Smooth muscle cell (in vitro differentiated cells): ENCODE measurements around the gene TNS3. TPM values are rescaled to one million over a fixed set of nuclear protein-coding genes. Genes with fewer than 3 reads are reported as not detected.

Experiments used
- DNase-seq: peaks from one replicate; lab custom pipeline; 2025; ENCODE audit not compliant: unreplicated experiment; lab: John Stamatoyannopoulos, UW
- H2AFZ ChIP-seq: fragments of 200-600 bp; sonication (generic); 2 replicates; pipeline ENCODE4 v1.6.0; 2016; ENCODE audit warnings: antibody characterized with exemption, low read depth, mild to moderate bottlenecking
- H3F3A ChIP-seq: fragments of 200-600 bp; sonication (generic); 2 replicates; pipeline ENCODE4 v1.6.0; 2017; ENCODE audit warnings: antibody characterized with exemption, low read depth
- H3K27ac ChIP-seq: fragments of 200-600 bp; sonication (generic); 2 replicates; pipeline ENCODE4 v1.5.1; 2016; ENCODE audit warnings: low read depth, mild to moderate bottlenecking
- H3K27me3 ChIP-seq: fragments of 200-600 bp; sonication (generic); 2 replicates; pipeline ENCODE4 v1.6.1; 2016; ENCODE audit warnings: low read depth, mild to moderate bottlenecking
- H3K36me3 ChIP-seq: fragments of 200-600 bp; sonication (generic); 2 replicates; pipeline ENCODE4 v1.5.1; 2016; ENCODE audit warnings: low read depth
- H3K4me1 ChIP-seq: fragments of 200-600 bp; sonication (generic); 2 replicates; pipeline ENCODE4 v1.5.1; 2016; ENCODE audit warnings: low read depth
- H3K4me2 ChIP-seq: fragments of 200-600 bp; sonication (generic); 2 replicates; pipeline ENCODE4 v1.6.0; 2016; ENCODE audit warnings: mild to moderate bottlenecking
- H3K4me3 ChIP-seq: fragments of 200-600 bp; sonication (generic); 2 replicates; pipeline ENCODE4 v1.5.1; 2016; ENCODE audit warnings: mild to moderate bottlenecking
- H3K79me2 ChIP-seq: fragments of 200-600 bp; sonication (generic); 2 replicates; pipeline ENCODE4 v1.6.0; 2016; ENCODE audit warnings: low read depth, mild to moderate bottlenecking
- H3K9ac ChIP-seq: fragments of 200-600 bp; sonication (generic); 2 replicates; pipeline ENCODE4 v1.6.0; 2016; ENCODE audit warnings: low read depth
- H3K9me3 ChIP-seq: fragments of 200-600 bp; sonication (generic); replicated peaks from 2 replicates; pipeline ENCODE4 v1.5.1; 2016; ENCODE audit warnings: low read depth
- H4K20me1 ChIP-seq: fragments of 200-600 bp; sonication (generic); 2 replicates; pipeline ENCODE4 v1.6.0; 2016; ENCODE audit warnings: low read depth
- WGBS: methylation state at CpG from one replicate; pipeline ENCODE4 v1.1.7; 2016; ENCODE audit warnings: low lambda C conversion rate; 5-methylcytosine and 5-hydroxymethylcytosine counted together
- polyA plus RNA-seq: library from polyadenylated mRNA; unstranded; fragments of >200 nt; fragmentation: Nextera tagmentation; extraction: Ambion mirVana; gene quantifications from 2 replicates; pipeline ENCODE4 v1.2.1, GENCODE V29; 2016
- total RNA-seq: library from RNA; depleted of rRNA; stranded (reverse); fragments of >200 nt; gene quantifications from 2 replicates; pipeline ENCODE4 v1.2.3, GENCODE V29; 2014
- TF ChIP-seq, protein P1 (sequence below): fragments of 200-600 bp; sonication (generic); IDR thresholded peaks from 2 replicates; pipeline ENCODE4 v1.5.1; 2017; ENCODE audit warnings: borderline replicate concordance, mild to moderate bottlenecking, antibody characterized with exemption; ENCODE audit not compliant: insufficient read depth, poor library complexity, severe bottlenecking

Gene TNS3
- total and polyA plus RNA-seq, 2 experiments from 2014 or later: 32.6 to 50.5 TPM

DNA sequence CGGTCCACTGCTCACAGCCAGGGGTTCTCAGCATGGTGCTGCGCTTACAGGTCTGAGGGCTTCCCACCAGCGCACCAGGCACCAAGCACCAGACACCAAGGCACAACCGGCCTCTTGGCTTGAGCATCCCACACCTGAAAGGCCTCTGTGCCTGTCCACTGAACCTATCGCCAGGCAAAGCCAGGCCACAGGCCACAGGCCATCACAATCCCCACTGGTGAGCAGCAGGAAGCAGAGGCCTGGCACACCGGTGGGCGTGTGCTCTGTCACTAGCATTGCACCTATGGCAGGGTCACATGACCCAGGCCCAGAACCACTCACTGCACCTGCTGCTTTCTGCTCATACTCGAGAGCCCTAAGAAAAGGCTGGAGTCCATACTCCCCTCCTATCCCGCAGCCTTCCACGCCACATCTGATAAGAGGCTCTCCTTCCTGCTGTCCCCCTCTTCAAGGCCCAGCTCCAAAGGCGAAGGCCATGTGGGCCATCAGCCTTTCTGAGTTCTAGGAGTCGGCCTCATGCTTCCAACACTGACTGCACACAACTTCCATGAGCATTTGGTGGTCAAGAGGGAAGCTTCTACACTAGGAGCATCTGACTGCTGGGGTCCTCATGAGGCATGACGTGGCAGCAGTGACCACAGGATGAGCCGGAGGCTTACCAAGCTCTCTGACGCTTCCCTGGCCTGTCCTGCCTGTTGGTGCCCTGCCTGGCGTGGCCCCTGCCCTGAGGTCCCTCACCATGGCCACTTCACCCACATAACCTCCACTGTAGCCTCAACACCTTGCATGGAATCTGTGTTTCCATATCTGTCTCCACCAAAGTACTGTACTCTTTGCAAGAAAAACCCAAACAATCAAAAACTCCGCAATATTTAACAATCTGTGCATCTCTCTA, 166.3 kb downstream of the TNS3 start:
- DNase-seq: no peak
- Histone ChIP-seq H3K4me1 (no peaks in the 10 kb centered on the region), H3F3A (no peaks in the 10 kb centered on the region), H3K79me2 (no peaks in the 10 kb centered on the region), H3K4me2 (no peak overlapping the region), H3K36me3 (peaks cover under 1% of the 10 kb centered on the region), H3K9me3 (no peaks in the 10 kb centered on the region), H2AFZ (no peak overlapping the region), H3K27me3 (no peaks in the 10 kb centered on the region), H3K9ac (no peak overlapping the region), H3K27ac (no peak overlapping the region), H4K20me1 (peaks cover 15% of the 10 kb centered on the region), H3K4me3 (no peak overlapping the region)
- TF ChIP-seq, protein P1, sequence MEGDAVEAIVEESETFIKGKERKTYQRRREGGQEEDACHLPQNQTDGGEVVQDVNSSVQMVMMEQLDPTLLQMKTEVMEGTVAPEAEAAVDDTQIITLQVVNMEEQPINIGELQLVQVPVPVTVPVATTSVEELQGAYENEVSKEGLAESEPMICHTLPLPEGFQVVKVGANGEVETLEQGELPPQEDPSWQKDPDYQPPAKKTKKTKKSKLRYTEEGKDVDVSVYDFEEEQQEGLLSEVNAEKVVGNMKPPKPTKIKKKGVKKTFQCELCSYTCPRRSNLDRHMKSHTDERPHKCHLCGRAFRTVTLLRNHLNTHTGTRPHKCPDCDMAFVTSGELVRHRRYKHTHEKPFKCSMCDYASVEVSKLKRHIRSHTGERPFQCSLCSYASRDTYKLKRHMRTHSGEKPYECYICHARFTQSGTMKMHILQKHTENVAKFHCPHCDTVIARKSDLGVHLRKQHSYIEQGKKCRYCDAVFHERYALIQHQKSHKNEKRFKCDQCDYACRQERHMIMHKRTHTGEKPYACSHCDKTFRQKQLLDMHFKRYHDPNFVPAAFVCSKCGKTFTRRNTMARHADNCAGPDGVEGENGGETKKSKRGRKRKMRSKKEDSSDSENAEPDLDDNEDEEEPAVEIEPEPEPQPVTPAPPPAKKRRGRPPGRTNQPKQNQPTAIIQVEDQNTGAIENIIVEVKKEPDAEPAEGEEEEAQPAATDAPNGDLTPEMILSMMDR: no peak
- 97% methylated on average over 17 of the region's 17 CpGs for WGBS

DNA sequence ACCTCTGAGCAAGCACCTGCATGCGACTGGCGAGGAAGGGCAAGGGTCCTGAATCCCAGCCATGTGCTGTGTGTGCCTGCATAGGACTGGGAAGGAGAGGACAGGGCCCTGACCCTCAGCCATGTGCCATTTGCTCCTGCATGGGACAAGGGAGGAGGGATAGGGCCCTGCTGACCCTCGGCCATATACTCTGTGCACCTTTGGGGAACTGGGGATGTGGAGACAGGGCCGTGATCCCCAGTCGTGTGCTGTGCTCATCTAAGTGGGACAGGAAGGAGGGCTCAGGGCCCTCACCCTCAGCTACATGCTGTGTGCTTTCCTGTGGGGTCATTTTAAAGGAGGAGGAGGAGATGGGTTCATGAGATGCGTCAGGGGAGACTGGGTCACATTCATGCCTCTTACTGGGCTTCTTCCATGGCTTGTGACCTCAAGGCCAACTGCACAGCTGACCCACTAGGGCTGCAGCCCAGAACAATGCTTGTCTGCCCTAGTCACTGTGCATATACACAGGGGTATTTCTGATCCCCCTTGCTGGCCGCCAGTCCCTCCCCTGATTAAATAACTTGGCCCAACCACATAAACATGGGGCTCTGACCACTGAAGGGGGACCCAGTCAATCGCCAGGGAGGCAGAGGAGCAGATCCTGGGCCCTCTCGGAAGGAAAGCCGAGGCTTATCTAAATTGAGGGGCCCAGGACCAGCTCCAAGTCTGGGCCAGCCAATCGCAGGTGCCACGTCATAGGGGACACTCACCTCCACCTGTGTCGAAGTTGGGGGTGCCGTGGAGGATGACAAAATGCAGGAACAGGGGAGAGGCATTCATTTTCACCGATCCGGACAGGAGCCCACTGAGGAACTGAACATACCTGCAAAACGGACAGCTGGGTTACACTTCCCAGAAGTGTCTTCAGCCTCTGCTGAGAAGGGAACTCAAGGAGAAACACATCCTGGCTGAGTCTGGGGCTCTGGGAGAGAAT, 167.3 kb downstream of the TNS3 start:
- no peaks in the 10 kb centered on the region for H3K79me2 ChIP-seq
- H3K27ac ChIP-seq: no peak overlapping the region
- no peaks in the 10 kb centered on the region for H3K27me3 ChIP-seq
- H3K4me3 ChIP-seq: no peak overlapping the region
- H3K9me3 ChIP-seq: no peaks in the 10 kb centered on the region
- H3F3A ChIP-seq: no peaks in the 10 kb centered on the region
- WGBS: 98% methylated on average over 17 of the region's 17 CpGs
- H2AFZ ChIP-seq: no peak overlapping the region
- no peak for DNase-seq
- H3K4me1 ChIP-seq: no peaks in the 10 kb centered on the region
- H3K9ac ChIP-seq: no peak overlapping the region
- TF ChIP-seq, protein P1: no peak
- peaks cover 3% of the 10 kb centered on the region for H3K36me3 ChIP-seq
- H4K20me1 ChIP-seq: peaks cover 15% of the 10 kb centered on the region
- H3K4me2 ChIP-seq: no peak overlapping the region

DNA sequence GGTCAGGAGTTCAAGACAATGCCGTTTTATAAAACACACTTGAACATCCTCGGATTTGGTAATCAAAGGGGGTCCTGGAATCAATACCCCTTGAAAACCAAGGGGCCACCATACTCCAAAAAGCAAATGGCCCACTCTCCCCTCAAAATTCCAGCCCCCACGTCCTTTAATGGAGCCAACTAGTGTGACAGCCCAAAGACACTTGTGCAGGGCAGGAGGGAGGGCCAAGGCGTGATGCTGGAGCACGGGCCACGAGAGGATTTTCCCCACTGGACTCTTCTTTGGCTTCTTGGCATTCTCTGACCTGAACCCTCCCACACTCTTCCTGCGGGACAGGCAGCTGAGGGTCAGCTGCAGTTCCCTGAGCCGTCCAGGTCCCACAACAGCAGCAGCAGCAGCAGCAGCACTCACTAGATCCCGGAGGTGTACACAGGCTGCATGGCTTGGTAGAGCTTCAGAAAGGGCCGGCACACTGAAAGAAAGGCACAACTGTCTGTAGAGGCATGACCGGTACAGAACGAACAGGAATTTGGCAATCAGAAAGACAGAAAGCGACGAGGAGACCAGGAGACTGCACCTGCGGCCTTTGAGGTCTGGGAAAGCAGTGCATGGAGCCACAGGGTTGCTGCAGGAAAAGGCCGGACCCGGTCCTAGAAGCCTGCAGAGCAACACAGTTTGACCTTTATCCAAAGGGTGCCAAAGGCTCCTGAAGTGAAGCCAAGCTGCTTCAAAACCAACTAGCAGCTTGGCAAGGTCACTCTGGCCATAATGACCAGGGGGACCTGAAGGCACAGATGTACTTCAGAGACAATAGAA, 168.2 kb downstream of the TNS3 start:
- H3K27me3 ChIP-seq: no peaks in the 10 kb centered on the region

More for the DNA sequence above, 168.2 kb downstream of the TNS3 start:
- DNase-seq: no peak
- Histone ChIP-seq H3K9ac (no peak overlapping the region), H2AFZ (no peak overlapping the region), H3K4me2 (no peak overlapping the region), H3K79me2 (no peaks in the 10 kb centered on the region), H3K4me3 (no peak overlapping the region), H3K36me3 (peaks cover 3% of the 10 kb centered on the region), H3K9me3 (no peaks in the 10 kb centered on the region), H3K4me1 (no peaks in the 10 kb centered on the region), H3F3A (no peaks in the 10 kb centered on the region), H4K20me1 (peaks cover 18% of the 10 kb centered on the region), H3K27ac (no peak overlapping the region)
- TF ChIP-seq, protein P1: no peak
- WGBS: 97% methylated on average over 17 of the region's 17 CpGs
